HepG2 (cell line): ENCODE data around the gene RETREG2. TPM values are rescaled to one million over a fixed set of nuclear protein-coding genes. Genes with fewer than 3 reads are reported as not detected.

ENCODE experiments used
- ATAC-seq: fragments of 200-7000 bp; cut with Tn5 transposase; 3 replicates; pipeline ENCODE4 v1.9.1; 2020; ENCODE audit warnings: mild to moderate bottlenecking, moderate library complexity
- BruUV-seq: library from RNA; stranded (reverse); fragments of 400-500 nt; replicated peaks from 2 replicates; lab custom pipeline; 2021; lab: Mats Ljungman, UMichigan
- CTCF ChIA-PET: fragments of 300-600 bp; formaldehyde crosslinking; extraction: SDS; loops from one replicate; lab custom pipeline; 2021; ENCODE audit warnings: low total read pairs, inconsistent platforms, low intra/inter-chr PET ratio; lab: Yijun Ruan, JAX
- POLR2A ChIA-PET: fragments of 350-600 bp; sonication (Branson Sonifier 250); formaldehyde crosslinking; loops from one replicate; lab custom pipeline; 2020; ENCODE audit warnings: antibody characterized with exemption, inconsistent platforms; lab: Yijun Ruan, JAX
- DNase-seq: peaks from one replicate; pipeline ENCODE4 v3.0.0-alpha.2; 2015; ENCODE audit warnings: low spot score
- FAIRE-seq: peaks from 3 replicates; lab custom pipeline; 2011; peaks lifted over from hg19 to GRCh38; lab: Jason Lieb, UNC
- H2AFZ ChIP-seq: one replicate; pipeline ENCODE4 v1.6.1; 2011; ENCODE audit warnings: low read length, inconsistent platforms
- H3K27ac ChIP-seq: fragments of 300-600 bp; 3 replicates; pipeline ENCODE4 v1.8.0; 2011; ENCODE audit warnings: mixed run types, mild to moderate bottlenecking, mixed read lengths, low read length, inconsistent platforms; ENCODE audit not compliant: insufficient read depth; ENCODE audit errors: extremely low read length
- H3K27me3 ChIP-seq, 2 experiments: fragments of 200-600 bp in 1 of 2; 2 replicates in 1 of 2; 3 replicates in 1 of 2; pipeline versions ENCODE4 v1.6.0 to v1.8.0; 2011; ENCODE audit warnings: low read length in 2 of 2, mild to moderate bottlenecking in 2 of 2, moderate library complexity in 2 of 2, inconsistent platforms in 1 of 2; ENCODE audit not compliant: insufficient read depth in 2 of 2, control insufficient read depth in 1 of 2
- H3K36me3 ChIP-seq, 2 experiments: fragments of 200-600 bp in 1 of 2; replicated peaks in 1 of 2; 2 replicates in 1 of 2; 3 replicates in 1 of 2; pipeline versions ENCODE4 v1.5.1 to v1.8.0; 2011; ENCODE audit warnings: low read length in 2 of 2, inconsistent platforms in 1 of 2; ENCODE audit not compliant: insufficient read depth in 2 of 2, control insufficient read depth in 1 of 2
- H3K4me1 ChIP-seq: 2 replicates; pipeline ENCODE4 v1.5.1; 2012; ENCODE audit warnings: low read length, inconsistent platforms; ENCODE audit not compliant: insufficient read depth
- H3K4me2 ChIP-seq: 2 replicates; pipeline ENCODE4 v1.6.0; 2011; ENCODE audit warnings: low read depth, low read length, inconsistent platforms
- H3K4me3 ChIP-seq, 3 experiments: fragments of 200-600 bp in 1 of 3; sonication (generic), shearing (Covaris generic) in 1 of 3; replicated peaks in 1 of 3; 2 replicates each; pipeline ENCODE4 v1.5.1; 2011 to 2016; ENCODE audit warnings: low read length in 3 of 3, inconsistent platforms in 2 of 3, low read depth in 2 of 3, mild to moderate bottlenecking in 2 of 3, control low read depth in 1 of 3, mixed read lengths in 1 of 3; ENCODE audit not compliant: insufficient read depth in 1 of 3
- H3K79me2 ChIP-seq: one replicate; pipeline ENCODE4 v1.6.1; 2011; ENCODE audit warnings: low read length, inconsistent platforms; ENCODE audit not compliant: insufficient read depth
- H3K9ac ChIP-seq: 2 replicates; pipeline ENCODE4 v1.6.0; 2011; ENCODE audit warnings: mild to moderate bottlenecking, low read depth, low read length, inconsistent platforms; ENCODE audit not compliant: insufficient read depth
- H3K9me3 ChIP-seq: 2 replicates; pipeline ENCODE4 v1.5.1; 2012; ENCODE audit warnings: mild to moderate bottlenecking, low read length
- H4K20me1 ChIP-seq: 2 replicates; pipeline ENCODE4 v1.6.0; 2011; ENCODE audit warnings: inconsistent platforms, mild to moderate bottlenecking, low read length, moderate library complexity; ENCODE audit not compliant: insufficient read depth
- BCL6 ChIP-seq: IDR thresholded peaks from 2 replicates; pipeline ENCODE4 v1.6.1; 2016; ENCODE audit warnings: missing genetic modification reagents, missing compliant biosample characterization
- EP300 ChIP-seq, 3 experiments: sonication (generic) in 1 of 3; formaldehyde crosslinking in 1 of 3; IDR thresholded peaks; 2 replicates each; pipeline versions ENCODE4 v1.5.1 to v1.6.1; 2011 to 2020; ENCODE audit warnings: low read depth in 2 of 3, low read length in 2 of 3, borderline replicate concordance in 1 of 3, improper control_type of control experiment in 1 of 3, mild to moderate bottlenecking in 1 of 3, missing genetic modification reagents in 1 of 3, moderate library complexity in 1 of 3
- FOXA3 ChIP-seq: IDR thresholded peaks from 2 replicates; pipeline ENCODE4 v1.6.1; 2016; ENCODE audit warnings: missing genetic modification reagents, missing compliant biosample characterization
- FOXP1 ChIP-seq, 2 experiments: fragments of 450-650 bp in 1 of 2; IDR thresholded peaks; 2 replicates each; pipeline ENCODE4 v1.6.1; 2017 to 2018; ENCODE audit warnings: antibody characterized with exemption in 1 of 2
- IRF2 ChIP-seq: IDR thresholded peaks from 2 replicates; pipeline ENCODE4 v1.6.1; 2018; ENCODE audit warnings: missing genetic modification reagents, missing compliant biosample characterization
- MXD4 ChIP-seq: IDR thresholded peaks from 2 replicates; pipeline ENCODE4 v1.6.1; 2016; ENCODE audit warnings: mild to moderate bottlenecking, missing biosample characterization, missing genetic modification reagents
- RFXANK ChIP-seq: IDR thresholded peaks from 2 replicates; pipeline ENCODE4 v1.6.1; 2016
- SOX5 ChIP-seq: IDR thresholded peaks from 2 replicates; pipeline ENCODE4 v1.6.1; 2016; ENCODE audit warnings: borderline replicate concordance
- TOE1 ChIP-seq: sonication (generic); formaldehyde crosslinking; IDR thresholded peaks from 2 replicates; pipeline ENCODE4 v1.4.0; 2020; ENCODE audit warnings: mild to moderate bottlenecking, missing genetic modification reagents
- ZMAT3 ChIP-seq: sonication (generic); formaldehyde crosslinking; conservative IDR thresholded peaks from 2 replicates; pipeline ENCODE4 v1.7.0; 2021; ENCODE audit warnings: missing genetic modification reagents
- ZNF225 ChIP-seq: sonication (generic); formaldehyde crosslinking; IDR thresholded peaks from 2 replicates; pipeline ENCODE4 v1.4.0; 2020; ENCODE audit warnings: mild to moderate bottlenecking, missing genetic modification reagents
- ZSCAN9 ChIP-seq: IDR thresholded peaks from 2 replicates; pipeline ENCODE4 v1.6.1; 2016; ENCODE audit warnings: borderline replicate concordance
- WGBS: methylation state at CpG from one replicate; pipeline ENCODE4 v1.1.6; 2017; ENCODE audit warnings: low lambda C conversion rate; 5-methylcytosine and 5-hydroxymethylcytosine counted together
- in situ Hi-C: cut with HindIII; loops from 2 replicates; pipeline ENCODE4 v1.10.0; 2017; ENCODE audit warnings: low pct_unique_long_range_greater_than_20kb; ENCODE audit not compliant: extremely low pct_ligation_motif_present
- intact Hi-C: fragments of 100-400 bp; cut with micrococcal nuclease; formaldehyde crosslinking; loops from one replicate; pipeline ENCODE4 v1.10.0; 2022; ENCODE audit not compliant: unreplicated experiment
- polyA plus RNA-seq, 8 experiments: library from polyadenylated mRNA; depleted of rRNA in 3 of 8; stranded (reverse) in 7 of 8; unstranded in 1 of 8; fragments of >200 nt; fragmentation: Illumina TruSeq in 4 of 8; extraction: Trizol in 4 of 8; gene quantifications; 2 replicates each; pipeline versions ENCODE4 v1.2.1 to v1.2.3, GENCODE V29; 2011 to 2016; ENCODE audit warnings: low read depth in 4 of 8, missing spikeins in 1 of 8, mixed read lengths in 1 of 8; ENCODE audit not compliant: insufficient read depth in 1 of 8
- total RNA-seq, 5 experiments: library from RNA; depleted of rRNA; stranded (reverse); fragments of >200 nt; fragmentation: Illumina TruSeq; extraction: Trizol; gene quantifications; 2 replicates each; pipeline ENCODE4 v1.2.3, GENCODE V29; 2016; ENCODE audit warnings: low read depth in 1 of 5
- TF ChIP-seq, protein P1 (sequence below): sonication (generic); formaldehyde crosslinking; IDR thresholded peaks from 2 replicates; pipeline ENCODE4 v1.4.0; 2020; ENCODE audit warnings: missing genetic modification reagents
- TF ChIP-seq, protein P2 (sequence below): IDR thresholded peaks from 2 replicates; pipeline ENCODE4 v1.4.0; 2020; ENCODE audit warnings: mild to moderate bottlenecking, missing genetic modification reagents
- TF ChIP-seq, protein P3 (sequence below): sonication (generic); formaldehyde crosslinking; IDR thresholded peaks from 2 replicates; pipeline ENCODE4 v1.4.0; 2020; ENCODE audit warnings: missing genetic modification reagents

Gene RETREG2
- total and polyA plus RNA-seq, 2 of the 13 experiments (the other 11 are each of a cell fraction or from before 2014, with no cell fraction given), result 86.0 to 134 TPM

GRCh38 chr2:219149667-219150066, 28.4 kb upstream of the RETREG2 start:
- no peak overlapping the region for H2AFZ ChIP-seq
- 27% methylated on average over 1 of the region's 1 CpG for WGBS
- intact Hi-C loops (loop anchor here (2.0 kb wide), 1 partner anchor 23 kb away; no protein-coding TSS in a partner anchor), in situ Hi-C loops (no loop called here)
- BruUV-seq, result no TSS peak
- FAIRE-seq (no peak), DNase-seq (peak; percentile 62), ATAC-seq (peak; percentile 64)
- H3K9me3 ChIP-seq, result no peaks in the 10 kb centered on the region
- CTCF ChIA-PET, result no interaction called here
- POLR2A ChIA-PET, result no interaction called here
- no peaks in the 10 kb centered on the region for H4K20me1 ChIP-seq
- H3K4me2 ChIP-seq, result no peak overlapping the region
- H3K79me2 ChIP-seq, result no peaks in the 10 kb centered on the region
- peaks cover 10% of the 10 kb centered on the region for H3K4me1 ChIP-seq
- no peak overlapping the region for H3K4me3 ChIP-seq
- no peak overlapping the region for H3K9ac ChIP-seq
- H3K27me3 ChIP-seq, result no peaks in the 10 kb centered on the region
- peaks cover 5 to 25% of the 10 kb centered on the region in 2 experiments for H3K36me3 ChIP-seq
- H3K27ac ChIP-seq, result no peak overlapping the region
- no peak for TF ChIP-seq ZMAT3 (CRISPR knock-in tag)
- TF ChIP-seq, protein P1, sequence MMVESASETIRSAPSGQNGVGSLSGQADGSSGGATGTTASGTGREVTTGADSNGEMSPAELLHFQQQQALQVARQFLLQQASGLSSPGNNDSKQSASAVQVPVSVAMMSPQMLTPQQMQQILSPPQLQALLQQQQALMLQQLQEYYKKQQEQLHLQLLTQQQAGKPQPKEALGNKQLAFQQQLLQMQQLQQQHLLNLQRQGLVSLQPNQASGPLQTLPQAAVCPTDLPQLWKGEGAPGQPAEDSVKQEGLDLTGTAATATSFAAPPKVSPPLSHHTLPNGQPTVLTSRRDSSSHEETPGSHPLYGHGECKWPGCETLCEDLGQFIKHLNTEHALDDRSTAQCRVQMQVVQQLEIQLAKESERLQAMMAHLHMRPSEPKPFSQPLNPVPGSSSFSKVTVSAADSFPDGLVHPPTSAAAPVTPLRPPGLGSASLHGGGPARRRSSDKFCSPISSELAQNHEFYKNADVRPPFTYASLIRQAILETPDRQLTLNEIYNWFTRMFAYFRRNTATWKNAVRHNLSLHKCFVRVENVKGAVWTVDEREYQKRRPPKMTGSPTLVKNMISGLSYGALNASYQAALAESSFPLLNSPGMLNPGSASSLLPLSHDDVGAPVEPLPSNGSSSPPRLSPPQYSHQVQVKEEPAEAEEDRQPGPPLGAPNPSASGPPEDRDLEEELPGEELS (CRISPR knock-in tag), result peak; percentile 39; the same call in 1 of the 2 replicates
- no peak for TF ChIP-seq RFXANK (CRISPR knock-in tag)
- no peak for TF ChIP-seq TOE1 (CRISPR knock-in tag)
- TF ChIP-seq, protein P2, sequence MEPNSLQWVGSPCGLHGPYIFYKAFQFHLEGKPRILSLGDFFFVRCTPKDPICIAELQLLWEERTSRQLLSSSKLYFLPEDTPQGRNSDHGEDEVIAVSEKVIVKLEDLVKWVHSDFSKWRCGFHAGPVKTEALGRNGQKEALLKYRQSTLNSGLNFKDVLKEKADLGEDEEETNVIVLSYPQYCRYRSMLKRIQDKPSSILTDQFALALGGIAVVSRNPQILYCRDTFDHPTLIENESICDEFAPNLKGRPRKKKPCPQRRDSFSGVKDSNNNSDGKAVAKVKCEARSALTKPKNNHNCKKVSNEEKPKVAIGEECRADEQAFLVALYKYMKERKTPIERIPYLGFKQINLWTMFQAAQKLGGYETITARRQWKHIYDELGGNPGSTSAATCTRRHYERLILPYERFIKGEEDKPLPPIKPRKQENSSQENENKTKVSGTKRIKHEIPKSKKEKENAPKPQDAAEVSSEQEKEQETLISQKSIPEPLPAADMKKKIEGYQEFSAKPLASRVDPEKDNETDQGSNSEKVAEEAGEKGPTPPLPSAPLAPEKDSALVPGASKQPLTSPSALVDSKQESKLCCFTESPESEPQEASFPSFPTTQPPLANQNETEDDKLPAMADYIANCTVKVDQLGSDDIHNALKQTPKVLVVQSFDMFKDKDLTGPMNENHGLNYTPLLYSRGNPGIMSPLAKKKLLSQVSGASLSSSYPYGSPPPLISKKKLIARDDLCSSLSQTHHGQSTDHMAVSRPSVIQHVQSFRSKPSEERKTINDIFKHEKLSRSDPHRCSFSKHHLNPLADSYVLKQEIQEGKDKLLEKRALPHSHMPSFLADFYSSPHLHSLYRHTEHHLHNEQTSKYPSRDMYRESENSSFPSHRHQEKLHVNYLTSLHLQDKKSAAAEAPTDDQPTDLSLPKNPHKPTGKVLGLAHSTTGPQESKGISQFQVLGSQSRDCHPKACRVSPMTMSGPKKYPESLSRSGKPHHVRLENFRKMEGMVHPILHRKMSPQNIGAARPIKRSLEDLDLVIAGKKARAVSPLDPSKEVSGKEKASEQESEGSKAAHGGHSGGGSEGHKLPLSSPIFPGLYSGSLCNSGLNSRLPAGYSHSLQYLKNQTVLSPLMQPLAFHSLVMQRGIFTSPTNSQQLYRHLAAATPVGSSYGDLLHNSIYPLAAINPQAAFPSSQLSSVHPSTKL (CRISPR knock-in tag), result peak; percentile 39; the same call in 1 of the 2 replicates
- TF ChIP-seq ZSCAN9, result no peak
- no peak for TF ChIP-seq FOXP1 (IDR thresholded peaks at IDR 0.05)
- TF ChIP-seq FOXP1 (CRISPR knock-in tag; IDR thresholded peaks at IDR 0.05), result peak; percentile 32; the same call in 1 of the 2 replicates
- TF ChIP-seq SOX5, result peak; percentile 29; the same call in 1 of the 2 replicates
- TF ChIP-seq IRF2 (CRISPR knock-in tag), result no peak
- TF ChIP-seq MXD4 (CRISPR knock-in tag), result no peak
- 0 out of 2 replicates have a peak, but pooled peaks have one; percentile 23 for TF ChIP-seq FOXA3 (CRISPR knock-in tag)
- TF ChIP-seq ZNF225, result no peak
- no peak for TF ChIP-seq EP300 (IDR thresholded peaks at IDR 0.05; ENCODE audit: low read depth in 2 of 2, low read length in 2 of 2)
- no peak for TF ChIP-seq EP300 (CRISPR knock-in tag; IDR thresholded peaks at IDR 0.05; ENCODE audit: borderline replicate concordance)
- TF ChIP-seq BCL6 (CRISPR knock-in tag), result peak; percentile 24; the same call in 1 of the 2 replicates
- TF ChIP-seq, protein P3, sequence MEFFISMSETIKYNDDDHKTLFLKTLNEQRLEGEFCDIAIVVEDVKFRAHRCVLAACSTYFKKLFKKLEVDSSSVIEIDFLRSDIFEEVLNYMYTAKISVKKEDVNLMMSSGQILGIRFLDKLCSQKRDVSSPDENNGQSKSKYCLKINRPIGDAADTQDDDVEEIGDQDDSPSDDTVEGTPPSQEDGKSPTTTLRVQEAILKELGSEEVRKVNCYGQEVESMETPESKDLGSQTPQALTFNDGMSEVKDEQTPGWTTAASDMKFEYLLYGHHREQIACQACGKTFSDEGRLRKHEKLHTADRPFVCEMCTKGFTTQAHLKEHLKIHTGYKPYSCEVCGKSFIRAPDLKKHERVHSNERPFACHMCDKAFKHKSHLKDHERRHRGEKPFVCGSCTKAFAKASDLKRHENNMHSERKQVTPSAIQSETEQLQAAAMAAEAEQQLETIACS, result no peak
